ENCODE data around the gene CUL2.
A peak's percentile ranks its signal among the peaks of the same experiment; 100 is the strongest.

The CUL2 gene

DNA sequence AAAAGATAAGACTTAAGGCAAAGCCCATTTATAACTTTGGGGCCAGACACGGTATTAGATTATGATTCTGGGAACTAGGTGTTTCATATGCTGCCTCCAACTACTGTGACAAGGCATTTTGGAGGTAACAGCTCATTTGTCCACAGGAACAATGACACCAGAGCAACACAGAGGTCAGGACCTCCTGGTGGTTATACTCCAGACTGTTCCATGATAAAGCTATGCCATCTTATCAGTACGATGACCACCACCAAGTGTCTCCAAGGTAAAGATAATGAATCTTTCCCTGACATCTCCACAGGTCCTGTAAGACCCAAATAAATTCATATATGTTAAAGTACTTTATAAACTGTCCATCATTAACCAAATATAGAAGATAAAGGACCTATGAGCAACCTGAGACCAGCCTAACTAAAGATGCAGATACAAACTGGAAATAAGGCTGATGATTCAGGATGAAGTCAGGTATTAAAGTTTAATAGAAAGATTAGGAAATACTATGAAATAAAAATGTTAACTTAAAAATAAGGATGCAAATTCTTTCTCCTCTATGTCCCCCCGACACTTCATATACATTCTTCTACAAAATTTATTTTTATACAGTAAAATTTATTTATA, 26.2 kb downstream of the CUL2 start:
- TF ChIP-seq, protein P1, sequence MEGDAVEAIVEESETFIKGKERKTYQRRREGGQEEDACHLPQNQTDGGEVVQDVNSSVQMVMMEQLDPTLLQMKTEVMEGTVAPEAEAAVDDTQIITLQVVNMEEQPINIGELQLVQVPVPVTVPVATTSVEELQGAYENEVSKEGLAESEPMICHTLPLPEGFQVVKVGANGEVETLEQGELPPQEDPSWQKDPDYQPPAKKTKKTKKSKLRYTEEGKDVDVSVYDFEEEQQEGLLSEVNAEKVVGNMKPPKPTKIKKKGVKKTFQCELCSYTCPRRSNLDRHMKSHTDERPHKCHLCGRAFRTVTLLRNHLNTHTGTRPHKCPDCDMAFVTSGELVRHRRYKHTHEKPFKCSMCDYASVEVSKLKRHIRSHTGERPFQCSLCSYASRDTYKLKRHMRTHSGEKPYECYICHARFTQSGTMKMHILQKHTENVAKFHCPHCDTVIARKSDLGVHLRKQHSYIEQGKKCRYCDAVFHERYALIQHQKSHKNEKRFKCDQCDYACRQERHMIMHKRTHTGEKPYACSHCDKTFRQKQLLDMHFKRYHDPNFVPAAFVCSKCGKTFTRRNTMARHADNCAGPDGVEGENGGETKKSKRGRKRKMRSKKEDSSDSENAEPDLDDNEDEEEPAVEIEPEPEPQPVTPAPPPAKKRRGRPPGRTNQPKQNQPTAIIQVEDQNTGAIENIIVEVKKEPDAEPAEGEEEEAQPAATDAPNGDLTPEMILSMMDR (conservative IDR thresholded peaks at IDR 0.05; ENCODE audit: low read depth, low read length) = no peak
- DNase-seq (ENCODE audit: low read depth) = no peak
- H3K4me3 ChIP-seq (ENCODE audit: low read depth, low read length) = no peak overlapping the region

DNA sequence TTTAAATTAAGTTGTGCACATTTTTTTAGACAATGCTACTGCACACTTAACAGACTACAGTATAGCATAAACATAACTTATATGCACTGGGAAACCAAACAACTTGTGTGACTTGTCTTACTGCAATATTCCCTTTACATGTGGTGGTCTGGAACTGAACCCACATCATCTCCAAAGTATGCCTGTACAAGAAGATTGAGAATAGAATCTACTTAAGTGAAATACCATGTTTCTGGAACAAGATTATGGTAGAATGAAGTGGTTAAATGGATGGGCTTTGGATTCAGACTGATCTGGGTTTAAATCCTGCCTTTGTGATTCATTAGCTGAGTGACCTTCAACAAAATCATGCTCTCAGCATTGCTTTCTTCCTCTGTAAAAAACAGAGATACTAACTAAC, 30.7 kb downstream of the CUL2 start:
- no peak overlapping the region for H3K4me3 ChIP-seq (ENCODE audit: low read depth, low read length)
- no peak for DNase-seq (ENCODE audit: low read depth)
- TF ChIP-seq, protein P1 (conservative IDR thresholded peaks at IDR 0.05; ENCODE audit: low read depth, low read length) = no peak

GRCh38 chr10:35058686-35059085, 31.5 kb downstream of the CUL2 start:
- DNase-seq (ENCODE audit: low read depth) = no peak
- no peak overlapping the region for H3K4me3 ChIP-seq (ENCODE audit: low read depth, low read length)
- TF ChIP-seq, protein P1 (conservative IDR thresholded peaks at IDR 0.05; ENCODE audit: low read depth, low read length) = no peak

- no peak overlapping the region for H3K4me3 ChIP-seq (ENCODE audit: low read depth, low read length)
- peak; percentile 94 for DNase-seq (ENCODE audit: low read depth)
Observed at GRCh38 chr10:35058134-35058533, 32.0 kb downstream of the CUL2 start.

DNA sequence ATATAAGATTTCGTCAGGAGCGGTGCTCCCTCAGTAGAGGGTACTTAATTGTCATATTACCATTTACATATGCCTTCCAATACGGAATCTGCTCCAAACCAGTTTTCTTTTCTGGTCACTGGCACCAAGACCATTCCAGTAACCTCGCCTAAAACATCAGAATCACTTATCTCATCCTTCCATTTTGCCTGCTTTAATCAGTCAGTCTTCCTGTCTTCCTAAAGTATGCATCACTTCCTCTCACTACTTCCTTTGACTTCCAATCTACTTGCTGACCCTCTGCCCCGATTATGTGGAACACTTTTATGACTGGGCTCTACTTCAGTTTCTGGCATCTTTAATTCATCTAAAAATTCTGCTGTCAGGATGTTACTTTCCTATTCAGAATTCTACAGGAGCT, 33.5 kb downstream of the CUL2 start:
- TF ChIP-seq, protein P1 (conservative IDR thresholded peaks at IDR 0.05; ENCODE audit: low read depth, low read length) = no peak
- DNase-seq (ENCODE audit: low read depth) = no peak
- H3K4me3 ChIP-seq (ENCODE audit: low read depth, low read length) = no peak overlapping the region

More at GRCh38 chr10:35058134-35058533, 32.0 kb downstream of the CUL2 start:
- TF ChIP-seq, protein P1 (conservative IDR thresholded peaks at IDR 0.05; ENCODE audit: low read depth, low read length) = no peak

DNA sequence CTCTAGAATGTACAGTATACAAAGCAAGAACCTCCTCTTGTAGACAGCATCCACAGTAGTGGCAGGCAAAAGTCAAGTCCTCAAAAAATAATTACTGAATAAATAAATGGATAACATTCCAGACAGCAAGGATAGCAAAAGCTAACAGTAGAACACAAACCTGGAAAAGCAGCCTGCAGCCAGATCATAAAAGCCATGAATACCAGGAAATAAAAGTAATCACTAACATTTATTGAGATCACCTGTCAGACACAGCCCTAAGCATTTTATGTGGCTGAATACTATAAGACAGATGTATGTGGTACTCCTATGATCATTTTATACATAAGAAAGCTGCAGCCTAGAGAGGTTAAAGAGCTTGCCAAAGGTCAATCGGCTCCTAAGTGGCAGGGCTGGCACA, 34.0 kb downstream of the CUL2 start:
- DNase-seq (ENCODE audit: low read depth) = no peak
- H3K4me3 ChIP-seq (ENCODE audit: low read depth, low read length) = no peak overlapping the region
- TF ChIP-seq, protein P1 (conservative IDR thresholded peaks at IDR 0.05; ENCODE audit: low read depth, low read length) = no peak

DNA sequence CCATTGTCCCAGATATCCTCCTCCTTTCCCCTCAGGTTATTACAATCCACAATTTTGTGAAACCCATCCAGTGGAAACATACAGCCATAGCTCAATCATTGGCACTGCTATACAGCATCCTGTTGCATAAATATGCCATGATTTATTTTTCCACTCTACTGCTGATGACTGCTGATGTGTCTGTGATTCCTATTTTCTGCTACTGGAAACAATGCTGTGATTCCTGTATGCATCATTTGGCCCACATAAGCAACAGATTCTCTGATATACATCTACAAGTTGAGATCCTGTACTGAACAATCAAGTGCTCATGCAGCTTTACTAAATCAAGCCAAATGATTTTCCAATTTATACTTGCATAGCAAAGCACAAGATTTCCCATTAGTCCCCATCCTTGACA, 39.6 kb downstream of the CUL2 start:
- TF ChIP-seq, protein P1 (conservative IDR thresholded peaks at IDR 0.05; ENCODE audit: low read depth, low read length) = no peak
- H3K4me3 ChIP-seq (ENCODE audit: low read depth, low read length) = no peak overlapping the region
- no peak for DNase-seq (ENCODE audit: low read depth)
